ENCODE data around the gene FBXL7. TPM values are rescaled to one million over a fixed set of nuclear protein-coding genes. Genes with fewer than 3 reads are reported as not detected.

The FBXL7 gene
- total RNA-seq, 4 donors from 2014 or later, result 2.1 to 25.6 (median 6.5) TPM

- DNase-seq, result no peak
- no peaks in the 10 kb centered on the region for H3K36me3 ChIP-seq
- H3K4me3 ChIP-seq, result no peak overlapping the region
- H3K9me3 ChIP-seq, result no peaks in the 10 kb centered on the region
- H3K27me3 ChIP-seq, result no peaks in the 10 kb centered on the region
- no peak overlapping the region for H3K27ac ChIP-seq
- TF ChIP-seq, protein P1, sequence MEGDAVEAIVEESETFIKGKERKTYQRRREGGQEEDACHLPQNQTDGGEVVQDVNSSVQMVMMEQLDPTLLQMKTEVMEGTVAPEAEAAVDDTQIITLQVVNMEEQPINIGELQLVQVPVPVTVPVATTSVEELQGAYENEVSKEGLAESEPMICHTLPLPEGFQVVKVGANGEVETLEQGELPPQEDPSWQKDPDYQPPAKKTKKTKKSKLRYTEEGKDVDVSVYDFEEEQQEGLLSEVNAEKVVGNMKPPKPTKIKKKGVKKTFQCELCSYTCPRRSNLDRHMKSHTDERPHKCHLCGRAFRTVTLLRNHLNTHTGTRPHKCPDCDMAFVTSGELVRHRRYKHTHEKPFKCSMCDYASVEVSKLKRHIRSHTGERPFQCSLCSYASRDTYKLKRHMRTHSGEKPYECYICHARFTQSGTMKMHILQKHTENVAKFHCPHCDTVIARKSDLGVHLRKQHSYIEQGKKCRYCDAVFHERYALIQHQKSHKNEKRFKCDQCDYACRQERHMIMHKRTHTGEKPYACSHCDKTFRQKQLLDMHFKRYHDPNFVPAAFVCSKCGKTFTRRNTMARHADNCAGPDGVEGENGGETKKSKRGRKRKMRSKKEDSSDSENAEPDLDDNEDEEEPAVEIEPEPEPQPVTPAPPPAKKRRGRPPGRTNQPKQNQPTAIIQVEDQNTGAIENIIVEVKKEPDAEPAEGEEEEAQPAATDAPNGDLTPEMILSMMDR (IDR thresholded peaks at IDR 0.05), result no peak
- TF ChIP-seq POLR2A (IDR thresholded peaks at IDR 0.05), result no peak
- no peaks in the 10 kb centered on the region for H3K4me1 ChIP-seq
Observed at GRCh38 chr5:15926586-15926985, 426.6 kb downstream of the FBXL7 start.

- TF ChIP-seq POLR2A (IDR thresholded peaks at IDR 0.05), result no peak
- TF ChIP-seq, protein P1 (IDR thresholded peaks at IDR 0.05), result no peak
- no peaks in the 10 kb centered on the region for H3K4me1 ChIP-seq
- H3K36me3 ChIP-seq, result no peaks in the 10 kb centered on the region
- no peaks in the 10 kb centered on the region for H3K9me3 ChIP-seq
- no peak overlapping the region for H3K27ac ChIP-seq
- no peak overlapping the region for H3K4me3 ChIP-seq
- no peak for DNase-seq
- H3K27me3 ChIP-seq, result no peaks in the 10 kb centered on the region
Observed at GRCh38 chr5:15927710-15928380, 427.9 kb downstream of the FBXL7 start.

GRCh38 chr5:15929611-15930263 lies 429.8 kb downstream of the FBXL7 start:
- Histone ChIP-seq H3K27me3 (no peaks in the 10 kb centered on the region), H3K4me3 (no peak overlapping the region), H3K9me3 (no peaks in the 10 kb centered on the region), H3K4me1 (no peaks in the 10 kb centered on the region), H3K27ac (no peak overlapping the region), H3K36me3 (no peaks in the 10 kb centered on the region)
- no peak for TF ChIP-seq POLR2A (IDR thresholded peaks at IDR 0.05)
- TF ChIP-seq, protein P1 (IDR thresholded peaks at IDR 0.05), result no peak
- no peak for DNase-seq

GRCh38 chr5:15932066-15932465 lies 432.1 kb downstream of the FBXL7 start:
- Histone ChIP-seq H3K4me3 (no peak overlapping the region), H3K9me3 (no peaks in the 10 kb centered on the region), H3K36me3 (no peaks in the 10 kb centered on the region), H3K4me1 (no peaks in the 10 kb centered on the region), H3K27ac (no peak overlapping the region), H3K27me3 (no peaks in the 10 kb centered on the region)
- DNase-seq, result no peak
- no peak for TF ChIP-seq POLR2A (IDR thresholded peaks at IDR 0.05)
- TF ChIP-seq, protein P1 (IDR thresholded peaks at IDR 0.05), result no peak

- no peak overlapping the region for H3K4me3 ChIP-seq
- TF ChIP-seq, protein P1 (IDR thresholded peaks at IDR 0.05), result no peak
- TF ChIP-seq POLR2A (IDR thresholded peaks at IDR 0.05), result no peak
- no peaks in the 10 kb centered on the region for H3K27me3 ChIP-seq
- no peak overlapping the region for H3K27ac ChIP-seq
- DNase-seq, result no peak
- H3K9me3 ChIP-seq, result no peaks in the 10 kb centered on the region
- H3K4me1 ChIP-seq, result no peaks in the 10 kb centered on the region
- H3K36me3 ChIP-seq, result no peaks in the 10 kb centered on the region
Observed at GRCh38 chr5:15933259-15934207, 433.6 kb downstream of the FBXL7 start.
